ENCODE results near the gene RBM7.
A peak's percentile ranks its signal among the peaks of the same experiment; 100 is the strongest.

Gene RBM7

DNA sequence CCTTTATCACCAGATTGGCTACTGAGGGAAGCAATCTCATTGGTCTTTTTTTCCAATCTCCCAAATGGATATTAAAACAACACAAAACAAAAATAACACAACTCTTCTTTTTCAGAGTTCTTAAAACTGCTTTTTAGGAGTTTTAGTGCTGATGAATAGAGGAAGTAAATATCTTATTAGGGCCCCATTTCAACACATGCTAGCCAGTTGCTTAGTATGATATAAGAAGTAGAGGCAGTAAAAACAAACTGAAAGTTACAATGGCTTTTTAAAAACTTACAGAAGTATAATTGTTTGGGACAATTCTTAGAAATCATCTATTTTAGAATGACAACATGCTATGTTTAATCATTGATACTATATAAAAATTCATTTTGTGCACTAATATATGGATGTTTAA, 3.5 kb upstream of the RBM7 start:
- DNase-seq (ENCODE audit: low read depth in 2 of 2, low spot score in 1 of 2): no peak

DNA sequence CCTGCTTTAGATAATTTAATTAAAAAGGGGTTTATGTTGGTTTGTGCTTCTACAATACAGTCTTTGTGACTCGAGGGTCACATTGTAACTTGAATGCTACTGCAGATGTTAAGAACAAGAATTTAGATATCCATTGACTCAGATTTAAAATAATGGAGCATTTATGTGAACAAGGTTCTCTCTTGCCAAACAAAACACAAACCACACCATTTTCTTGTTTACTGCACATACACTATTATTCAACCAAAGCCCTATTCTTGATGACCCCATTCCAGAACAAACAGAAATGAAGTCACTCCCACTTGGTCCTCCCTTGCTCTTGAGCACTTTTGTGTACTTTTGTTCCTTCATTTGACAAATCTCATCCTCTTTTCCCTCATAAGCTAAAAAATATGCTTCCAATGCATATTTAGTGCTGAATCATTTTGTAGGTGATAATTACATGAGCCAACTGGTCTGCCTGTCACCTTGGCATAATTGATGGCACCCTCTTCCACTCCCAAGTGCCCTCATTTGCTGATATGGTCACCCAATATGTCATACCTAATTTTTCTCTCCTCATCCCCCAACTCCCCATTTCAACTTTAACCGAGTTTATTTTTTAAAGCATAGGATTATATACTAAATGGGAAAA, 3.0 kb upstream of the RBM7 start:
- no peak for DNase-seq (ENCODE audit: low read depth in 2 of 2, low spot score in 1 of 2)

DNA sequence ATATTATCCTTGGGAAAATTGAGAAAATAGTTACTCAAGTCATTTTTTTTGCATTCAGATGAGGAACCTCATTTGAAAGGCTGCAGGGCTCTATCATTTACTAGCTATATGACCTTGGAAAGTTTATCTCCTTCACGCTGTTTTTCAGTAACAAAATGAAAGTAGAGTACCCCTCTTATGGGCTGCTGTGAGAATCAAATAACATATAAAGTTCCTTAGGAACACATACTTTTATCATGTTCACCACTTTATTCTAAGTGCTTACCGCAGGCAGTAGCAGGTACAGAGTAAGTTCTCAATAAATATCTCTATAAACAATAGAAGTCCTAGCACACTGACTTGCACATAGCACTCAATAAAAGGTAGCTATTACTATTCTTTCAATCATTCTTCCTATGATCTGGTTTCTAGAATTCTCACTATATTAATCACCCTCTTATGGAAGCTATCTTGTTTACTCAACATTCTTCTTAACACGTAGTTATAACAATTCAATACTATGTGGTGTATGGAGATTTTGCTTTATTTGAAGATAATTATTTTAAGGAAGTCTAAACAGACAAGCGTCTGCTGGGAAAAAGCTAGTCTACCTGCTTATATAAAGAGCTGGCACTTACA, 2.1 kb upstream of the RBM7 start:
- no peak for DNase-seq (ENCODE audit: low read depth in 2 of 2, low spot score in 1 of 2)

DNA sequence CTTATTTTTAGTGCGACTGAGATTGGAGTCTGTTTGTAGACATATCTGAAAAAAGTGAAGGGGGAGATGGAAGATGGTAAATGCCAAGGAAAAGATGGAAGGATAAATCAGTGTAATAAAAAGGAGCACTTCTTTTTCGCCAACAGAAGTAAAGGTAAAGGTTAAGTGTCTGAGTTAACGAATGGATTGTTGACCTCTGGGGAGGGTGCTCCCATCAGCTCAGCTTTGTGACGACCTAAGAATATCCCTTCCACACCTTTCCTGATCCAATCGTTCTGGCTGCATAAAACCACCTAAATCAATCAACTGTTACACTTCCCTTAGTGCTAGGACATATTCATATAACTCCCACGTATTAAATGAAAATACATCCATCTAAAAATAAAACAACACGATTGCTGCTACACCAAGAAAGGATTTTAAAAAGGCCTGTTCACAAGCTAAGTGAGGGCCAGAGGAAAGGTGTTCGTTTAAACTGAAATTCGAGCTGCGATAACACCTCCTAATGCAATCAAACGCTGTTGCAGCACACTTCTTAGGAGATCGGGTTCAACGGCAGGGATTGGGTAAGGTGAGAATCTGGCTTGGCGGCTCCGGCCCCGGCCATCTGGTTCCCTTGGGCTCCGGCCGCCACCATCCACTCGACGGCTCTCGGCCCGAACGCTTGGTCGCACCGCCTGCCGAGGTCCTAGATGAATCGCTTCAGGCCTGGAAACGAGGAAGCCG, 813 bp upstream of the RBM7 start:
- DNase-seq (ENCODE audit: low read depth in 2 of 2, low spot score in 1 of 2): no peak

DNA sequence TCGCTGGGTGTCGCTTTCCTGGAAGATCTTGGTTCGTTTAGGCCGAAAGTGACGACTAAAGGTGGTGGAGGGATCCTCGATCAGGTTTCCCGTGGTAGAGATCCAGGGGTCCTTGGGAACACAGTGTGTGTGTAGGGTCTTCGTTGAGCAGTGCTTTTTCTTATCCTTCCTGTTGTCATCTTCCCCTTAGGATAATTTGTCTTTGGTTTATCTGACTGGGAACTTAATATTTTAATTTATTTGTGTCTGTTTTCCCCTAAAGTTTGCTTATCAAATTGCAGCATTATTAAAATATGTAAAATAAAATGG, 403 bp downstream of the RBM7 start:
- no peak for DNase-seq (ENCODE audit: low read depth in 2 of 2, low spot score in 1 of 2)

DNA sequence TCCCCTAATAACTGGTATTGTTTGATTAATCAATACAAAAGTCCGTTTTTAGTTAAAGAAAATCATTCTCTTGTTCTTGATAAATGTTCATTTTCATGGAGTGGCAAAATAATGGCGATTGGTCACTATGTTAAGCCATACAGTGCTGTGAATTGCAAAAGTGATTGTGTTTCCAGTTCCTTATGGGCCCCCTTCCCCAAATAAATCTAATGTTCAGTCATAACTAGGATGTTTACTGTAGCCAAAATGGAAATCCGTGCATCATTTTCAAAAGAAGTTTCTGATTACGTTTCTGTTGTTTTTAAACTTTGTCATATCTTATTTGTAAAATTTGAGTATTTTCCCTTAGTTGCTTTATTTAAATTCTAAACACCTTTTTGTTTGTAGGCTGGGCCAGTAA, 845 bp downstream of the RBM7 start:
- no peak for DNase-seq (ENCODE audit: low read depth in 2 of 2, low spot score in 1 of 2)

DNA sequence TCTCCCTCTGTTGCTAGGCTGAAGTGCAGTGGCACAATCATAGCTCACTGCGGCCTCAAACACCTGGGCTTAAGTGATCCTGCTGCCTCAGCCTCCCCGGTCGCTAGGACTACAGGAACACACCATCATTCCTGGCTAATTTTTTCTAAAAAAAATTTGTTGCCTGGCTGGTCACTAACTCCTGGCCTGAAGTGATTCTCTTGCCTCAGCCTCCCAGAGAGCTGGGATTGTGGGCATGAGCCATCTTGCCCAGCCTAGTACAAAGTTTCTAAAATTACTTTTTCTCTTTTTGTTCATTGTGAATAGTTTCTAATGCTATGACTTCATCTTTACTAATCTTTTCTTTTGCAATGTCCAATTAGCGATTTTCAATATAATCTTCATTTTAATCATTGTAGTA, 12.5 kb downstream of the RBM7 start:
- DNase-seq (ENCODE audit: low read depth in 2 of 2, low spot score in 1 of 2): no peak

DNA sequence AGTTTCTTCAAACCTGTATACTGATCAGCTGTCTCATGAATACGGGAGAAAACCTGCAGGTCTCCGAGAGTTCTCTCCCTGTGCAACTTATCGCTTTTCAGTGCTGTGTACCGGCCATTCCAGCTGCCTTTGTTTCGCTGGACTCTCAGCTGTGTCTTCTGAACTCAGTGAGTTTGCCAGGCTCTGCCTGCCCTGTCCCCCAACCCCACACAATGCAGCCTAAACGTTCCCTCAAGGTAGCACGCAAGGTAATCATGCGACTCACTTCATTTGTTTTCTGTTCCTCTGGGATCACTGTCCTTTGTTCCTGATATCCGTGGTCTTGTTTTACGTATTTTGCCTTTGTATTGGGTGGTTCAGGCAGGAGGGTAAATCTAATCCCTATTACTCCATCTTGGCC, 13.5 kb downstream of the RBM7 start:
- no peak for DNase-seq (ENCODE audit: low read depth in 2 of 2, low spot score in 1 of 2)

DNA sequence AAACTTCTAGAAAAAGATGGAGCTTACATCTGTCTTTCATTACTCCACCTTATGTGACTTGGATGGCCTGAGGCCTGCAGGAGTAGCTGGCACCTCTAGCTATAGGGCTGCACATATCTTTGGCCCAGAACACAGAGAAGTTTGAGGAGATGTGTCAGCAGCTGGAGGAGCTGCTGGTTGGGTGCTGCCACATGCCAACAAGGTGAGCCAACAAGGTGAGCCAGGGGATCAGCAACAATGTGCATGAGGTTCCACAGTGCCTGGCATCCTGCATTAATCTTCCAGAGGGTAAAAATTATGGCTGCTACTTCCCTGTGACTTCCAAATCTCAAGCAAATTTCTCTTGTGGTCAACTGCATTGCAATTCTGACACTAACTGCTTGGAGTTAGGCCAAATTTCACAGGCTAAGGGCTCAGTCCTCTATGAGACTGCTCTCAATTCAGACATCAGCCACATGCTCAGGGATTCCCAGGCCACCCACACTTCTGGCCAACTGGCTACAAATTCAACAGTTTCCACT, 16.0 kb downstream of the RBM7 start:
- DNase-seq (ENCODE audit: low read depth in 2 of 2, low spot score in 1 of 2): no peak

DNA sequence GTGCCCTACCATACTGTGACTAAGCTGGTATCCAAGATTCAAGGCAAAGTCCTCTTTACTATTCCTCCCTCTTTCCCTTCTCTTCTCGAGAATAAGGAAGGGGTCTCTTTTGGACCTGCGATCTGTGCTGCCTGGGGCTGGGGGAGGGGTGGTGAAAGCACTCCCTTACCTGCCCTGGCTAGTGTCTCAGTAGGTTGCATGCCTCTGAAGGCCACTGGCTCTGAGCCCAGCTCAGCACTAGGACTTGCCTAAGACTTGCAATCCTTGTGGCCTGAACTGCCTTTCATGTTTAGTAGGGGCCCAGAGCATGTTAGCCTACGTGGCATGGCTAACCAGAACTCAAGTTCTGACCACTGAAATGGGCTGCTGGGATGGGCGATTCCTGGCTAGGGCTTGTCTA, 25.8 kb downstream of the RBM7 start:
- no peak for DNase-seq (ENCODE audit: low read depth in 2 of 2, low spot score in 1 of 2)

DNA sequence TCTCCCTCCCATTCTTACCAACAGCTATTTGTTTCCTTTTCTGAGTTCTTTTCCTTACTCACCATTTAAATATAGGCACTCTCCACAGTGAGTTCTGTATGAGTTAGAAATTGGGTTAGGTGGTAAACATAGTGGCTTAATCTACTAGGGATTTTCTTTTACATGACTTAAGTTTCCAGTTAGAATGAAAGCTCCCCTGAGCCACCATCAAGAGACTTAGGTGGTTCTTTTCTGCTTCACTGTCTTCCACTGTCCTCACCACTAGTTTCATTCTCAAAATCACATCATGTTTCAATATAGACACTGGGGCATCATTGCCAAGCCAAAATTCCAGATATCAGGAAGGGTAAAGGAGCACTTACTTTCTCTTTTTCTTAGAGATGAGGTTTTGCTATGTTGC, 29.8 kb downstream of the RBM7 start:
- DNase-seq (ENCODE audit: low read depth in 2 of 2, low spot score in 1 of 2): no peak

DNA sequence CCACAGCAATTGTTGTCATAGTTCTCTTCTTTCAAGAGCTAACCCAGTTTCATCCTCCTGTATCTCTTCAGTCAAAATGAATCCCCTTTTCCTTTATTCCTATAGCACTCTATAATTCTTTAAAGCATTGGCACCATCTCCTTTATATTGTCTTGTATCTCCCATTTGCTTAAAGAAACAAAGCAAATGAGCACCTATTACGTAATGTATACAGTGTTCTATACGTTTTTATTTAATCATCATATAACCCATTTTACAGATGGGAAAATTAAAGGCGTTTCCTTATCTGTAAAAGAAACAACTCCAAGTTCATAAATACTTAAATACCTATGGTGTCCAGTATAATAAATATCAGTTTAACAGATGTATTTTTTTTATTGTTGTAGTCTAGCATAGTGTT, 32.4 kb downstream of the RBM7 start:
- DNase-seq (ENCODE audit: low read depth in 2 of 2, low spot score in 1 of 2): no peak

DNA sequence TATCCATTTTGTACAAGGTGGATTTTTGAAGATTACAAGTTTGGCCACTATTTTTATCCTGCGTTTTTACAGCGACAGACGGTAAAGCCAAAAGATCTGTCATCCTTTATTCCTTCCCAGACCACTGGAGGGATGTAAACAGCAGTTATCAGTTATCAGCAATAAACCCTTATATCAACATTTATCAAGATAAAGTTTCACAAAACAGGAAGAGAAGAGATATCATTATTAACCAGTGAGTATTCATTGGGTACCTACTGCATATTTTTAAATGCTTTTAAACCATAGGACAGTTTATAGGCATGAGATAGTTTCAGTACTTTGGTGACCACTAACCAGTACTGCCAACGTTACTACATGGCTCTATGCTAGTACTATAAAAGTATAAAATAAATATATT, 32.9 kb downstream of the RBM7 start:
- no peak for DNase-seq (ENCODE audit: low read depth in 2 of 2, low spot score in 1 of 2)

DNA sequence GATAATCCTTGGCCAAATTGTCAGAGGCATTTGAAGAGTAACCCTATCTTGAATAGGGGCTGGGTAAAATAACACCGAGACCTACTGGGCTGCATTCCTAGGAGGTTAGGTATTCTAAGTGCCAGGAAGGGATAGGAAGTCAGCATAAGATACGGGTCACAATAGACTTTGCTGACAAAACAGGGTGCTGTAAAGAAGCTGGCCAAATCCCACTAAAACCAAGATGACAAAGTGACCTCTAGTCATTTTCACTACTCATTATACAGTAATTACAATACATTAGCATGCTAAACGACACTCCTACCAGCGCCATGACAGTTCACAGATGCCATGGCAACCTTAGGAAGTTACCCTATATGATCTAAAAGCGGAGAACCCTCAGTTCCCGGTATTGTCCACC, 37.8 kb downstream of the RBM7 start:
- no peak for DNase-seq (ENCODE audit: low read depth in 2 of 2, low spot score in 1 of 2)

DNA sequence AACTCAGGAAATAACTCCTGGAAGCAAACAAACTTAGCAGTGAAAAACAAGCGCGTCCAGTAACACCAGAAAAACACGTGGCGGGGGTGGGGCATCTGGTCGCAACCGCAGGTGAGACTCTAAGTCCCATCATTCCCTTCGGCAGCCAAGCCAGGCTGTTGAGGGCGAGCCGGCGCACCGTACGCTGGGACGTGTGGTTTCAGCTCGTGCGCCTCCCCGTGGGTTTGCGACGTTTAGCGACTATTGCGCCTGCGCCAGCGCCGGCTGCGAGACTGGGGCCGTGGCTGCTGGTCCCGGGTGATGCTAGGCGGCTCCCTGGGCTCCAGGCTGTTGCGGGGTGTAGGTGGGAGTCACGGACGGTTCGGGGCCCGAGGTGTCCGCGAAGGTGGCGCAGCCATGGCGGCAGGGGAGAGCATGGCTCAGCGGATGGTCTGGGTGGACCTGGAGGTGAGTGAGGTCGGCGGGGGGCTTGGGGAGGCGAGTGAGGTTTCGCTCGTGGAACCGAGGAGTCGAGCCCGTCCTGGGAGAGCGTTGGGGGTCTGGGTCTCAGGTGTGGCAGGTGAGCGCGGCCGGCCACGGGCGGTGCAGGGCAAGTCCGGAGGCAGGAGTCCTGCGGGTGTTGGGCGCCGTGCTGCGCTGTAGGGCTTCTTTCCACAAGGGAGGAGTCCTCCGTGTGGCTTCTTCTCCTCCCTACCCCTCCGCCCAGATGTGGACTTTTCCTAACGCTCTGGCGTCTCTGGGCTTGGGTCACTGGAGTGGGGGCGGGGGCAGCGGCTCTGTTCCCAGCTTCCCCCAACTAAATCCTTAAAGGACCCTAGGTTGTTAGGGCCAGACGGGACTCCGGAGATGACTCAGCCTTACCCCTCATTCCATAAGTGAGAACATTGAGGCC, 39.0 kb downstream of the RBM7 start, which contains the start of gene REXO2:
REXO2 (plus strand) TSS at position 239 of the 892 bp plus-strand sequence; CDS start at position 301, 62 bp downstream.
- DNase-seq (ENCODE audit: low read depth in 2 of 2, low spot score in 1 of 2): peak; percentile 87 to 89

DNA sequence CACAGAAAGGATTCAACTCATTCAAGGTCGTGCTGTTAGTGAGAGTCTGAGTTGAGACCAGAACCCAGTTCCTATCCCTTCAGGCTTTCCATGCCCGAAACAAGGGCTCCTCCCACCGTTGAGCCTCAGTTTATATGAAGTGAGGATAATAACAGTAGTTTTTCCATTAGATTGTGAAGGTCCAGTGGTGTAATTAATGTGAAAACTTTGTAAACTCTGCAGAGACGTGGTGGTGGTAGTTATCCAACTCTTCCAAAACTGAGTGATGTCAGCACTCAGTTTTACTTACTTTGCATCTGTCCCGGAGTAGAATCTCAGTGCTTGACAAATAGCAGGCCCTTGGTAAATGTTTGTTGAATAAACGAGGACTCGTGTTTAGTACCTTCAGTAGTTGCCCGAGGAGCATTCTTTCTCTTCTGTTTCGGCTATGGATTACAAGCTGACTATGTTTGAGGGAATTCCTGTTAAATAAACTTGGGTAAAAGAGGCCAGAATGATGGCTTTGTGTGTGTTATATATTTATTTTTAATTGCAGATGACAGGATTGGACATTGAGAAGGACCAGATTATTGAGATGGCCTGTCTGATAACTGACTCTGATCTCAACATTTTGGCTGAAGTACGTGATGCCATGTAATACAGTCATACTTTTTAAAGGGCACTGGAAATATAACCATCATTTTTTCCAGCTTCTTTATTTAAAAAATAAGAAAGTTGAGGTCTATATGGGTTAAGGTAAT, 39.8 kb downstream of the RBM7 start:
- no peak for DNase-seq (ENCODE audit: low read depth in 2 of 2, low spot score in 1 of 2)

DNA sequence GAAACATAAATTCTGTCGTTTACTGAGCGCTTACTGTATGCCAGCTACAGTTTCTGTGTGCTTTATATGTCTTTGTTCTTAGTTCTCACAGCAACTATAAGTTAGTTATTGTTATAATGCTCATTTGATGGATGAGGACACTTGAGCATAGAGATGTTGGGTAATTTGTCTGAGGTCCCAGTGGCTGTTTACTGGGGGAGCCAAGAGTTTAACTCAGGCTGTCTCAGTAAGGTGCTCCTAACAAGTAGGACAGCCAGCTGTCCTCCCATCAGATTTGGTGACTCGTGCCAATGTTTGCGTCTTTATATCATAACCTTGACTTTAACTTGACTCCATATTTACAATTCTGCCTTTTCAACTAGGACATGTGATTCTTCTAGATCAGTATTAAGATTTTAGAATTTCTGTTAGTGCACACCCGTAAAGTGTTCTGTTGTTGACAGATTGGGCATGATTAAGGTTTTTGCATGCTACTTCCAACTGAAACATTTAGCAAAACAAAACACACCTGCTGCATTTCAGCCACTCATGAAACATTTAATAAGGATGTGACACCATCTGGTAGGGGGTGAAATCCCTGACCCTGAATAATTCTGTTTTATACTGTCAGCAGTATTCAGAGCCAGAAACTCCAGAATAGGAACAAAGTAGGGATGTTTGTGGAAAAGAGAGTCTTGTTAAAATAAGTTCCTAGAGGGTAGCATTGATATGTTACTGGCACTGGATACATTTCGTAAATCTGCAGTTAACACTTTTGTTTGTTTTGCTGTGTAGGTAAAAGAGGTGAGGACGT, 40.7 kb downstream of the RBM7 start:
- DNase-seq (ENCODE audit: low read depth in 2 of 2, low spot score in 1 of 2): no peak

DNA sequence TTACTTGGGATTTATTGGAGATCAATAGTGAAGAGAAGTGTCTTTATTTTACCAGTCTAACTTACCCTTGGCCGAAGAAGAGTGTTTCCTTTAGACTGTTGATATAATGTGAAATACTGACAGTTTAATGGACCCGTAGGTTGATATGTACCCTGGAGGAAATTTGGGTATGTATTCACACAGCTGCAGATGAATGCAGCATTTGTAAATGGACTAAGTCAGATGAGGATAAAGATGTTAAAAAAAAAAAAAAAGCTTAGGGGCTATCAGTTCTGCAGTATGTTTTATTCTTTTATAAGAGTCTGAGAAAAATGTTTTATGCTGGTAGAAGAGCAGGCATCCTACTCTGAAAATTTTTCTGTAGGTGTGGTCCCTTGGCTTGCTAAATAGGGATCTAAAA, 41.5 kb downstream of the RBM7 start:
- DNase-seq (ENCODE audit: low read depth in 2 of 2, low spot score in 1 of 2): no peak

DNA sequence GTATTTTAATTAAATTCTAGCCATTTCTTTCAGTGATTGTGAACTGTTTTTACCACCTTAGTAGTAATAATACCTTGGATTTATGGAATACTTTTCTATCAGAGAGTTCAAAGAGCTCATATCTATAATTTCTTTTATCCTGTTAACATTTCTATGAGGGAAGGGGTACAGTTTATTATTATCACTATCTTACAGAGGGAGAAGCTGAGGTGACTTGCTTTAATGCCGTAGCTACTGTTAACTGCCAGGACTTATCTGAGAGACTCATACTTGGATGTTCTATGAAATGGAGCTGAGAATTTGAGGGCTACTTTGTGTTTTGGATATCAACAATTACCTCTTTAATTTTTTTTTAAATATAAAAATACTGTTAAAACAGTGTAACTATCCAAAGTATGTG, 42.1 kb downstream of the RBM7 start:
- DNase-seq (ENCODE audit: low read depth in 2 of 2, low spot score in 1 of 2): no peak

DNA sequence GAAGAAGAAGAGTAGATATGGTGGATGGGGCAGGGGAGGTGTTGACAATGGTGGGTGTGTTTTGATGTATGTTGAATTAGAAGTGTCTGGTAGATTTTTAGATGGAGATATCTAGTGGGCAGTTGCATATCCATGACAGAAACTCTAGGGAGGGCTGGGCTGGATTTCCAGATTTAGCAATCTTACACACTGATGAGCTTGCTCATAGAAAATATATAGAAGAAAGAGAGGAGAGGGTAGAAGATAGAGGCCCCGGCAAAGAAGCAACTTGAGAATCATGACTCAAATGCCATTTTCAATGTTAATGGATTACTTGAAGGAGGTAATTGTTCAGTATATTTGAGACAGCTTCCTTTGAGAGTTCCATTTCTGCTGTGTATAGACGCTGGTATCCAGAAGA, 47.0 kb downstream of the RBM7 start:
- DNase-seq (ENCODE audit: low read depth in 2 of 2, low spot score in 1 of 2): no peak
